Measurements from ENCODE around the gene MIPOL1. TPM values are rescaled to one million over a fixed set of nuclear protein-coding genes. Genes with fewer than 3 reads are reported as not detected.
"Not testable (repeated sequence)": the region's sequence is repeated elsewhere in the genome, so short reads cannot be mapped to it uniquely, and the experiment has no call there.

Gene MIPOL1
- total and polyA plus RNA-seq, 12 donors, result 1.1 to 9.2 (median 5.4) TPM

DNA sequence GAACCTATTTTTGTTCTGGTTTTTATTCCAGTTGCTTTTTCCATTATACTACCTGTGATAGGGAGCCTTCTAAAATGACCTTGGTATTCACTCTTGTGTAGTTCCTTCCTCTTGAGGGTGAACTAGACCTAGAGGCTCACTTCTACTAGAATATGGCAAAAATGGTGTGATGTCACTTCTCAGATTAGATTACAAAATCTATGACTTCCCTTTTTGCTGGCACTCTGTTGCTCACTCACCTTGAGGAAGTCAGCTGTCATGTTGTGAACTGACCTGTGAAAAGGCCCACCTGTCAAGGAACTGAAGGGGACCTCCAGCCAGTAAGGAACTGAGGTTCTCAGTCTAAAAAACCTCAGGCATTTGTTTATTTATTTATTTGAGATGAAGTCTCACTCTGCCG is 5.7 kb downstream of the MIPOL1 start:
- intact Hi-C loops (cut with DNase I), result no loop called here
- H3K27ac ChIP-seq, result no peak overlapping the region

DNA sequence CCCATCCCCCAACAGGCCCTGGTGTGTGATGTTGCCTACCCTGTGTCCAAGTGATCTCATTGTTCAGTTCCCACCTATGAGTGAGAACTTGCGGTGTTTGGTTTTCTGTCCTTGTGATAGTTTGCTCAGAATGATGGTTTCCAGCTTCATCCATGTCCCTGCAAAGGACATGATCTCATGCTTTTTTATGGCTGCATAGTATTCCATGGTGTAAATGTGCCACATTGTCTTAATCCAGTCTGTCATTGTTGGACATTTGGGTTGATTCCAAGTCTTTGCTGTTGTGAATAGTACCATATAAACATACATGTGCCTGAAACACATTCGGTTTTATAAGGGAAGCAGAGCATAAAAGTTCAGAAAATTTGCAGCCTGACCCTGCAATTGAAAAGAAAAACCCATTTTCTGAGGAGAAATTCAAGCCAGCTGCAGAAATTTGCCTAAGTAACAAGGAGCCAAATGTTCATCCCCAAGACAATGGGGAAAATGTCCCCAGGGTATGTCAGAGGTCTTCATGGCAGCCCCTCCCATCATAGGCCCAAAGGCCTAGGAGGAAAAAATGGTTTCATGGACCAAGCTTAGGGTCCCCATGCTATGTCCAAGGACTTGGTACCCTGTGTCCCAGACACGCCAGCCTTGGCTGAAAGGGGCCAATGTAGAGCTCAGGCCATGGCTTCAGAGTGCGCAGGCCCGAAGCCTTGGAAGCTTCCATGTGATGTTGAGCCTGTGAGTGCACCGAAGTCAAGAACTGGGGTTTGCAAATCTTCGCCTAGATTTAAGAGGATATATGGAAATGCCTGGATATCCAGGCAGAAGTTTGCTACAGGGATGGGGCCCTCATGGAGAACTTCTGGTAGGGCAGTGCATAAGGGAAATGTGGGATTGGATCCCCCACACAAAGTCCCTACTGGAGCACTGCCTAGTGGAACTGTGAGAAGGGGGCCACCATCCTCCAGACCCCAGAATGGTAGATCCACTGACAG is 8.2 kb downstream of the MIPOL1 start:
- ATAC-seq; H3K4me1 ChIP-seq; H3K27me3 ChIP-seq; intact Hi-C loops (cut with DNase I); DNase-seq; H3K4me3 ChIP-seq; H3K27ac ChIP-seq; H3K36me3 ChIP-seq: not testable (repeated sequence)
- 96 to 97% methylated on average over 7 of the region's 7 CpGs for WGBS, 2 donors
- peaks cover 0 to 22% (median 7%) of the 10 kb centered on the region in 11 donors for H3K9me3 ChIP-seq

More for the DNA sequence above, 5.7 kb downstream of the MIPOL1 start:
- Histone ChIP-seq H3K4me3 (no peak overlapping the region), H3K9me3 (peaks cover 0 to 22% (median 7%) of the 10 kb centered on the region in 11 donors), H3K36me3 (no peaks in the 10 kb centered on the region), H3K27me3 (no peaks in the 10 kb centered on the region), H3K4me1 (peaks cover 0 to 8% (median 0%) of the 10 kb centered on the region in 9 donors)
- no peak for ATAC-seq
- WGBS, 2 donors, result 94 to 95% methylated on average over 1 of the region's 1 CpG
- DNase-seq, result no peak
- TF ChIP-seq, protein P1, sequence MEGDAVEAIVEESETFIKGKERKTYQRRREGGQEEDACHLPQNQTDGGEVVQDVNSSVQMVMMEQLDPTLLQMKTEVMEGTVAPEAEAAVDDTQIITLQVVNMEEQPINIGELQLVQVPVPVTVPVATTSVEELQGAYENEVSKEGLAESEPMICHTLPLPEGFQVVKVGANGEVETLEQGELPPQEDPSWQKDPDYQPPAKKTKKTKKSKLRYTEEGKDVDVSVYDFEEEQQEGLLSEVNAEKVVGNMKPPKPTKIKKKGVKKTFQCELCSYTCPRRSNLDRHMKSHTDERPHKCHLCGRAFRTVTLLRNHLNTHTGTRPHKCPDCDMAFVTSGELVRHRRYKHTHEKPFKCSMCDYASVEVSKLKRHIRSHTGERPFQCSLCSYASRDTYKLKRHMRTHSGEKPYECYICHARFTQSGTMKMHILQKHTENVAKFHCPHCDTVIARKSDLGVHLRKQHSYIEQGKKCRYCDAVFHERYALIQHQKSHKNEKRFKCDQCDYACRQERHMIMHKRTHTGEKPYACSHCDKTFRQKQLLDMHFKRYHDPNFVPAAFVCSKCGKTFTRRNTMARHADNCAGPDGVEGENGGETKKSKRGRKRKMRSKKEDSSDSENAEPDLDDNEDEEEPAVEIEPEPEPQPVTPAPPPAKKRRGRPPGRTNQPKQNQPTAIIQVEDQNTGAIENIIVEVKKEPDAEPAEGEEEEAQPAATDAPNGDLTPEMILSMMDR (IDR thresholded peaks at IDR 0.05), result no peak

DNA sequence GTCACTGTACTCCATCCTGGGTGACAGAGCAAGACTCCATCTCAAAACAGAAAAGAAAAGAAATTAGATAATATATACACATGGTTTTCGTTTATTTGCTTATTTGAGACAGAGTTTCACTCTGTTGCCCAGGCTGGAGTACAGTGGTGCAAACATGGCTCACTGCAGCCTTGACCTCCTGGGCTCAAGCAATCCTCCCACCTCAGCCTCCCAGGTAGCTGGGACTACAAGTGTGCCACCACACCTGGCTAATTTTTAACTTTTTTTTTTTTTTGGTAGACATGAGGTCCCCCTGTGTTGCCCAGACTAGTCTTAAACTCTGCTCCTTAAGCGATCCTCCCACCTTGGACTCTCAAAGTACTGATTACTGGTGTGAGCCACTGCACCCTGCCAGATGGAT is 11.9 kb downstream of the MIPOL1 start:
- peaks cover 0 to 27% (median 7%) of the 10 kb centered on the region in 11 donors for H3K9me3 ChIP-seq
- 91 to 95% methylated on average over 2 of the region's 2 CpGs for WGBS, 2 donors
- ATAC-seq; H3K4me3 ChIP-seq; intact Hi-C loops (cut with DNase I); H3K27ac ChIP-seq; H3K4me1 ChIP-seq; DNase-seq; H3K36me3 ChIP-seq; H3K27me3 ChIP-seq: not testable (repeated sequence)

DNA sequence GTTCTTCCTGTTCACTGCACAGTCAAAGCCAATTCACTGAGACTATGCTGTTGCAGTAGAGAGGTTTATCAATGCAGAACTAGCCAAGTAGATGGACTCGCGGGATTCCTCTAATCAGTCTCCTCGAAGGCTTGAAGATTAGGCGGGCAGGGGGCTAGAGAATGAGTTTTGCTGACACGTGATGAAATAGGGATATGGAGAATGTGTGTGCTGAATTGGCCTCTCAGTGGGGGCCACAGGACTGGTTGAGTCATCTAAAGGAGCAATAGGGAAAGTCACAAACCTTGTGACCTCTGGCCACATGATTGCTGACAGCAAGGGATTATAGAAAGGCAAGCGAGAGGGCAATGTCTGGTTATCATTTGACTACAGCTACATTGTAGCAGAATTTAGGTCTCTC is 12.7 kb downstream of the MIPOL1 start:
- TF ChIP-seq, protein P1 (IDR thresholded peaks at IDR 0.05), result no peak
- WGBS, 2 donors, result 84 to 85% methylated on average over 6 of the region's 6 CpGs

DNA sequence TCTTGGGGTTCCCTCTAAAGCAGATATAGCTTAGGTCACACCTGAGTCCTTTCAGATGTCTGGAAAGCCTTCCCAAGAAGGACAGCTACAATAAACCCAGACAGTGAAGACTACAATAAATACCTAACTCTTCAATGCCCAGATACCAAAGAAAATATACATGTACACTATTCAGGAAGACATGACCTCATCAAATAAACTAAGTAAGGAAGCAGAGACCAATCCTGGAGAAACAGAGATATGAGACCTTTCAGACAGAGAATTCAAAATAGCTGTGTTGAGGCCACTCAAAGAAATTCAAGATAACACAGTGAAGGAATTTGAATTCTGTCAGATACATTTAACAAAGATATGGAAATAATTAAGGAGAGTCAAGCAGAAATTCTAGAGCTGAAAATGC is 15.3 kb downstream of the MIPOL1 start:
- no peak overlapping the region for H3K4me3 ChIP-seq

More for the DNA sequence above, 12.7 kb downstream of the MIPOL1 start:
- H3K4me3 ChIP-seq, result no peak overlapping the region
- peaks cover 0 to under 1% (median 0%) of the 10 kb centered on the region in 9 donors for H3K36me3 ChIP-seq
- no peaks in the 10 kb centered on the region for H3K4me1 ChIP-seq
- DNase-seq, result no peak
- no peak for ATAC-seq
- intact Hi-C loops (cut with DNase I), result no loop called here
- no peaks in the 10 kb centered on the region for H3K27me3 ChIP-seq
- H3K27ac ChIP-seq, result no peak overlapping the region
- H3K9me3 ChIP-seq, result peaks cover 0 to 31% (median 8%) of the 10 kb centered on the region in 11 donors

More for the DNA sequence above, 15.3 kb downstream of the MIPOL1 start:
- H3K36me3 ChIP-seq, result peaks cover 0 to 4% (median 0%) of the 10 kb centered on the region in 9 donors
- H3K4me1 ChIP-seq, result no peaks in the 10 kb centered on the region
- H3K27ac ChIP-seq, result no peak overlapping the region
- intact Hi-C loops (cut with DNase I), result no loop called here
- H3K27me3 ChIP-seq, result no peaks in the 10 kb centered on the region
- no peak for ATAC-seq
- DNase-seq, result no peak
- H3K9me3 ChIP-seq, result peaks cover 0 to 28% (median 0%) of the 10 kb centered on the region in 11 donors
- TF ChIP-seq, protein P1 (IDR thresholded peaks at IDR 0.05), result no peak
